Astrocyte (in vitro differentiated cells and primary cell): ENCODE results near the gene OR52E4. TPM values are rescaled to one million over a fixed set of nuclear protein-coding genes. Genes with fewer than 3 reads are reported as not detected.

Experiments used
- DNase-seq: peaks from one replicate; pipeline ENCODE4 v3.0.0-alpha.2; 2010; ENCODE audit warnings: low read depth
- FAIRE-seq: peaks from 2 replicates; lab custom pipeline; 2011; peaks lifted over from hg19 to GRCh38; lab: Jason Lieb, UNC
- H2AFZ ChIP-seq: 2 replicates; pipeline ENCODE4 v1.6.0; 2012; ENCODE audit warnings: low read depth, low read length, inconsistent platforms
- H3K27ac ChIP-seq: 2 replicates; pipeline ENCODE4 v1.5.1; 2011; ENCODE audit warnings: low read depth, low read length, inconsistent platforms
- H3K27me3 ChIP-seq: 2 replicates; pipeline ENCODE4 v1.6.0; 2011; ENCODE audit warnings: low read length, inconsistent platforms; ENCODE audit not compliant: insufficient read depth
- H3K36me3 ChIP-seq: 2 replicates; pipeline ENCODE4 v1.5.1; 2011; ENCODE audit warnings: low read length, inconsistent platforms; ENCODE audit not compliant: insufficient read depth
- H3K4me1 ChIP-seq: 2 replicates; pipeline ENCODE4 v1.5.1; 2011; ENCODE audit warnings: low read length, inconsistent platforms; ENCODE audit not compliant: insufficient read depth
- H3K4me2 ChIP-seq: 2 replicates; pipeline ENCODE4 v1.6.0; 2012; ENCODE audit warnings: low read length, inconsistent platforms
- H3K4me3 ChIP-seq: 2 replicates; pipeline ENCODE4 v1.5.1; 2011; ENCODE audit warnings: low read depth, mild to moderate bottlenecking, low read length, inconsistent platforms; ENCODE audit not compliant: insufficient read depth
- H3K79me2 ChIP-seq: 2 replicates; pipeline ENCODE4 v1.6.0; 2012; ENCODE audit warnings: mild to moderate bottlenecking, low read length, inconsistent platforms; ENCODE audit not compliant: insufficient read depth
- H3K9ac ChIP-seq: 2 replicates; pipeline ENCODE4 v1.6.0; 2012; ENCODE audit warnings: mild to moderate bottlenecking, low read length, inconsistent platforms
- H3K9me3 ChIP-seq: 2 replicates; pipeline ENCODE4 v1.5.1; 2012; ENCODE audit warnings: low read depth, mild to moderate bottlenecking, low read length, inconsistent platforms; ENCODE audit not compliant: insufficient read depth
- H4K20me1 ChIP-seq: 2 replicates; pipeline ENCODE4 v1.6.0; 2012; ENCODE audit warnings: low read length, inconsistent platforms; ENCODE audit not compliant: insufficient read depth
- H3K27ac Mint-ChIP-seq: one replicate; pipeline ENCODE4 v1.8.0; 2021; ENCODE audit warnings: mild to moderate bottlenecking, mixed read lengths; ENCODE audit not compliant: unreplicated experiment
- H3K27me3 Mint-ChIP-seq: one replicate; pipeline ENCODE4 v1.8.0; 2021; ENCODE audit warnings: low read depth, mixed read lengths; ENCODE audit not compliant: unreplicated experiment
- H3K36me3 Mint-ChIP-seq: one replicate; pipeline ENCODE4 v1.8.0; 2021; ENCODE audit warnings: low read depth, mixed read lengths; ENCODE audit not compliant: unreplicated experiment
- H3K4me1 Mint-ChIP-seq: one replicate; pipeline ENCODE4 v1.8.0; 2021; ENCODE audit warnings: low read depth, mixed read lengths; ENCODE audit not compliant: unreplicated experiment
- H3K4me3 Mint-ChIP-seq: one replicate; pipeline ENCODE4 v1.8.0; 2021; ENCODE audit warnings: mild to moderate bottlenecking, moderate library complexity, mixed read lengths; ENCODE audit not compliant: unreplicated experiment
- H3K9me3 Mint-ChIP-seq: one replicate; pipeline ENCODE4 v1.8.0; 2021; ENCODE audit warnings: mild to moderate bottlenecking, mixed read lengths; ENCODE audit not compliant: unreplicated experiment
- EZH2 ChIP-seq: IDR thresholded peaks from 2 replicates; pipeline ENCODE4 v1.6.1; 2012; ENCODE audit warnings: mild to moderate bottlenecking, low read length, inconsistent platforms; ENCODE audit not compliant: insufficient read depth
- total RNA-seq: library from RNA; stranded (reverse); gene quantifications from 2 replicates; pipeline ENCODE4 v1.2.1, GENCODE V29; 2021
- TF ChIP-seq, protein P1 (sequence below): IDR thresholded peaks from 2 replicates; pipeline ENCODE4 v1.5.1; 2011; ENCODE audit warnings: low read depth, mild to moderate bottlenecking, inconsistent platforms, low read length, moderate library complexity; ENCODE audit not compliant: insufficient read depth

The OR52E4 gene
- total RNA-seq, 1 donor from 2014 or later: not detected

- H3K27ac ChIP-seq: no peak overlapping the region
- no peak for FAIRE-seq
- no peak overlapping the region for H2AFZ ChIP-seq
- Mint-ChIP-seq H3K27me3 (peaks cover 2% of the 10 kb centered on the region), H3K4me3 (no peak overlapping the region), H3K36me3 (no peaks in the 10 kb centered on the region), H3K9me3 (peaks cover 3% of the 10 kb centered on the region), H3K4me1 (no peaks in the 10 kb centered on the region), H3K27ac (peak overlapping the region; percentile 60)
- H3K9me3 ChIP-seq: peaks cover 3% of the 10 kb centered on the region
- no peaks in the 10 kb centered on the region for H3K79me2 ChIP-seq
- H4K20me1 ChIP-seq: no peaks in the 10 kb centered on the region
- no peaks in the 10 kb centered on the region for H3K4me1 ChIP-seq
- H3K27me3 ChIP-seq: no peaks in the 10 kb centered on the region
- H3K4me2 ChIP-seq: no peak overlapping the region
- TF ChIP-seq EZH2: no peak
- TF ChIP-seq, protein P1, sequence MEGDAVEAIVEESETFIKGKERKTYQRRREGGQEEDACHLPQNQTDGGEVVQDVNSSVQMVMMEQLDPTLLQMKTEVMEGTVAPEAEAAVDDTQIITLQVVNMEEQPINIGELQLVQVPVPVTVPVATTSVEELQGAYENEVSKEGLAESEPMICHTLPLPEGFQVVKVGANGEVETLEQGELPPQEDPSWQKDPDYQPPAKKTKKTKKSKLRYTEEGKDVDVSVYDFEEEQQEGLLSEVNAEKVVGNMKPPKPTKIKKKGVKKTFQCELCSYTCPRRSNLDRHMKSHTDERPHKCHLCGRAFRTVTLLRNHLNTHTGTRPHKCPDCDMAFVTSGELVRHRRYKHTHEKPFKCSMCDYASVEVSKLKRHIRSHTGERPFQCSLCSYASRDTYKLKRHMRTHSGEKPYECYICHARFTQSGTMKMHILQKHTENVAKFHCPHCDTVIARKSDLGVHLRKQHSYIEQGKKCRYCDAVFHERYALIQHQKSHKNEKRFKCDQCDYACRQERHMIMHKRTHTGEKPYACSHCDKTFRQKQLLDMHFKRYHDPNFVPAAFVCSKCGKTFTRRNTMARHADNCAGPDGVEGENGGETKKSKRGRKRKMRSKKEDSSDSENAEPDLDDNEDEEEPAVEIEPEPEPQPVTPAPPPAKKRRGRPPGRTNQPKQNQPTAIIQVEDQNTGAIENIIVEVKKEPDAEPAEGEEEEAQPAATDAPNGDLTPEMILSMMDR: no peak
- no peak overlapping the region for H3K4me3 ChIP-seq
- H3K36me3 ChIP-seq: no peaks in the 10 kb centered on the region
- H3K9ac ChIP-seq: no peak overlapping the region
- no peak for DNase-seq
Observed at GRCh38 chr11:5865826-5866225, 14.6 kb upstream of the OR52E4 start.

GRCh38 chr11:5878564-5878963, 1.9 kb upstream of the OR52E4 start:
- peaks cover 4% of the 10 kb centered on the region for H3K27me3 Mint-ChIP-seq
- Histone ChIP-seq H3K4me2 (no peak overlapping the region), H3K9ac (no peak overlapping the region), H3K36me3 (no peaks in the 10 kb centered on the region), H3K4me3 (no peak overlapping the region), H3K79me2 (no peaks in the 10 kb centered on the region), H3K4me1 (no peaks in the 10 kb centered on the region), H2AFZ (no peak overlapping the region), H3K9me3 (no peaks in the 10 kb centered on the region), H3K27me3 (no peaks in the 10 kb centered on the region), H4K20me1 (no peaks in the 10 kb centered on the region), H3K27ac (no peak overlapping the region)
- no peaks in the 10 kb centered on the region for H3K4me1 Mint-ChIP-seq
- FAIRE-seq: no peak
- H3K9me3 Mint-ChIP-seq: no peaks in the 10 kb centered on the region
- H3K36me3 Mint-ChIP-seq: no peaks in the 10 kb centered on the region
- TF ChIP-seq, protein P1: no peak
- no peak for TF ChIP-seq EZH2
- no peak overlapping the region for H3K4me3 Mint-ChIP-seq
- H3K27ac Mint-ChIP-seq: no peak overlapping the region
- DNase-seq: no peak

DNA sequence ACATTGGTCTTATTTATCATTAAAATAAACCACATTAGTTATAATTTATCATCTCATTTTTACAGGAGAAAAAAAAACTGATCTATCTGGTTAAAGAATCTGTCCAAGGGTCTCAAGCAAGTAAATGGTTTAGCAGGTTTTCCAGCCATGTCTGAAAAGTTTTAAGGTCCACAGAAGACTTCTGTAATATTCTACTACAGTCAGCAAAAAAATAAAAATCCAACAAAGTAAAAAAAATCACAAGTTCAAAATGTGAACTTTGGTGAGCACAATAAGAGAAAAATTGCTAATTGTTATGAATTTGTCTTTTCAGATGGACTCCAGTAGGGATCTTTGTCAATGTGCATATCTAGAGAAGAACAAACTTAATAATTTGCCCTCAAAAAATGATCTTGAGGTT, 1.3 kb downstream of the OR52E4 start:
- TF ChIP-seq, protein P1: no peak
- TF ChIP-seq EZH2: no peak
- FAIRE-seq (no peak), DNase-seq (no peak)
- Histone ChIP-seq H3K36me3 (no peaks in the 10 kb centered on the region), H3K4me2 (no peak overlapping the region), H4K20me1 (no peaks in the 10 kb centered on the region), H3K9ac (no peak overlapping the region), H3K27ac (no peak overlapping the region), H3K9me3 (no peaks in the 10 kb centered on the region), H3K4me1 (no peaks in the 10 kb centered on the region), H3K79me2 (no peaks in the 10 kb centered on the region), H2AFZ (no peak overlapping the region), H3K27me3 (no peaks in the 10 kb centered on the region), H3K4me3 (no peak overlapping the region)
- Mint-ChIP-seq H3K36me3 (no peaks in the 10 kb centered on the region), H3K4me1 (no peaks in the 10 kb centered on the region), H3K27ac (no peak overlapping the region), H3K9me3 (no peaks in the 10 kb centered on the region), H3K4me3 (no peak overlapping the region), H3K27me3 (peaks cover 4% of the 10 kb centered on the region)
